HEK293 (cell line): ENCODE results near the gene CPXM1.

ENCODE experiments used
- CTCF ChIA-PET: fragments of 350-600 bp; formaldehyde crosslinking; extraction: SDS; loops from one replicate; lab custom pipeline; 2021; ENCODE audit warnings: antibody characterized with exemption; lab: Yijun Ruan, JAX
- POLR2A ChIA-PET: fragments of 300-600 bp; formaldehyde crosslinking; extraction: SDS; loops from one replicate; lab custom pipeline; 2020; ENCODE audit warnings: antibody characterized with exemption, inconsistent platforms; lab: Yijun Ruan, JAX
- H3K27ac ChIP-seq: fragments of 200-500 bp; sonication (Bioruptor generic); 2 replicates; pipeline ENCODE4 v1.5.1; 2014; ENCODE audit warnings: low read depth, low read length, control low read depth, inconsistent platforms; ENCODE audit errors: extremely low read depth
- H3K36me3 ChIP-seq, 2 experiments: fragments of 200-500 bp in 1 of 2; sonication (Bioruptor generic) in 1 of 2; 1 replicate in 1 of 2; 2 replicates in 1 of 2; pipeline ENCODE4 v1.5.1; 2014 to 2017; ENCODE audit warnings: inconsistent platforms in 2 of 2, low read length in 2 of 2; ENCODE audit not compliant: control insufficient read depth in 2 of 2, insufficient read depth in 1 of 2
- H3K4me1 ChIP-seq: fragments of 200-500 bp; sonication (Bioruptor generic); 2 replicates; pipeline ENCODE4 v1.5.1; 2014; ENCODE audit warnings: mild to moderate bottlenecking, low read length, inconsistent platforms; ENCODE audit not compliant: control insufficient read depth, insufficient read depth
- H3K4me3 ChIP-seq: 2 replicates; pipeline ENCODE4 v1.5.1; 2011; ENCODE audit warnings: low read depth, mild to moderate bottlenecking, control low read depth, low read length, moderate library complexity
- H3K9me3 ChIP-seq: fragments of 200-500 bp; sonication (Bioruptor generic); 2 replicates; pipeline ENCODE4 v1.5.1; 2014; ENCODE audit warnings: low read depth, low read length, inconsistent platforms; ENCODE audit not compliant: control insufficient read depth, insufficient read depth
- ATF2 ChIP-seq: fragments of 450-650 bp; formaldehyde crosslinking; IDR thresholded peaks from 2 replicates; pipeline ENCODE4 v1.5.1; 2016; ENCODE audit warnings: missing biosample characterization, missing genetic modification characterization, low read depth
- BCL11A ChIP-seq: fragments of 450-650 bp; formaldehyde crosslinking; IDR thresholded peaks from 2 replicates; pipeline ENCODE4 v1.5.1; 2016; ENCODE audit warnings: low read depth, missing biosample characterization, missing genetic modification characterization
- KLF1 ChIP-seq: fragments of 450-650 bp; formaldehyde crosslinking; IDR thresholded peaks from 2 replicates; pipeline ENCODE4 v1.5.1; 2016; ENCODE audit warnings: missing biosample characterization, missing genetic modification characterization
- KLF8 ChIP-seq: fragments of 450-650 bp; formaldehyde crosslinking; IDR thresholded peaks from 2 replicates; pipeline ENCODE4 v1.5.1; 2016; ENCODE audit warnings: missing biosample characterization, missing genetic modification characterization
- PRDM4 ChIP-seq: fragments of 450-650 bp; formaldehyde crosslinking; IDR thresholded peaks from 2 replicates; pipeline ENCODE4 v1.5.1; 2017; ENCODE audit warnings: missing biosample characterization, missing genetic modification characterization
- ZBTB48 ChIP-seq: fragments of 450-650 bp; formaldehyde crosslinking; IDR thresholded peaks from 2 replicates; pipeline ENCODE4 v1.5.1; 2016; ENCODE audit warnings: missing biosample characterization, missing genetic modification characterization
- ZBTB6 ChIP-seq: fragments of 450-650 bp; formaldehyde crosslinking; IDR thresholded peaks from 2 replicates; pipeline ENCODE4 v1.5.1; 2017; ENCODE audit warnings: missing biosample characterization, missing genetic modification characterization
- ZNF10 ChIP-seq: fragments of 450-650 bp; formaldehyde crosslinking; IDR thresholded peaks from 2 replicates; pipeline ENCODE4 v1.5.1; 2017; ENCODE audit warnings: missing biosample characterization, missing genetic modification characterization
- ZNF114 ChIP-seq: fragments of 450-650 bp; formaldehyde crosslinking; IDR thresholded peaks from 2 replicates; pipeline ENCODE4 v1.5.0; 2017; ENCODE audit warnings: missing biosample characterization, missing genetic modification characterization
- ZNF18 ChIP-seq: fragments of 450-650 bp; formaldehyde crosslinking; IDR thresholded peaks from 2 replicates; pipeline ENCODE4 v1.5.1; 2016; ENCODE audit warnings: missing biosample characterization, missing genetic modification characterization
- ZNF26 ChIP-seq: fragments of 450-650 bp; formaldehyde crosslinking; IDR thresholded peaks from 2 replicates; pipeline ENCODE4 v1.5.1; 2016; ENCODE audit warnings: missing biosample characterization, missing genetic modification characterization
- ZNF280C ChIP-seq: fragments of 450-650 bp; formaldehyde crosslinking; IDR thresholded peaks from 2 replicates; pipeline ENCODE4 v1.5.1; 2016; ENCODE audit warnings: missing biosample characterization, missing genetic modification characterization
- ZNF341 ChIP-seq: fragments of 450-650 bp; formaldehyde crosslinking; IDR thresholded peaks from 2 replicates; pipeline ENCODE4; 2016; ENCODE audit warnings: low read depth, missing biosample characterization, missing genetic modification characterization
- ZNF398 ChIP-seq: fragments of 450-650 bp; formaldehyde crosslinking; IDR thresholded peaks from 2 replicates; pipeline ENCODE4 v1.5.1; 2017; ENCODE audit warnings: missing biosample characterization, missing genetic modification characterization
- ZNF544 ChIP-seq: fragments of 450-650 bp; formaldehyde crosslinking; IDR thresholded peaks from 2 replicates; pipeline ENCODE4 v1.5.0; 2017; ENCODE audit warnings: missing biosample characterization, missing genetic modification characterization
- ZNF585B ChIP-seq: fragments of 450-650 bp; formaldehyde crosslinking; IDR thresholded peaks from 2 replicates; pipeline ENCODE4 v1.5.1; 2016; ENCODE audit warnings: missing biosample characterization, missing genetic modification characterization
- ZNF610 ChIP-seq: fragments of 450-650 bp; formaldehyde crosslinking; IDR thresholded peaks from 2 replicates; pipeline ENCODE4 v1.5.1; 2016; ENCODE audit warnings: missing biosample characterization, missing genetic modification characterization, borderline replicate concordance
- ZNF701 ChIP-seq: fragments of 450-650 bp; formaldehyde crosslinking; IDR thresholded peaks from 2 replicates; pipeline ENCODE4 v1.5.1; 2016; ENCODE audit warnings: missing biosample characterization, missing genetic modification characterization
- ZNF768 ChIP-seq: fragments of 450-650 bp; formaldehyde crosslinking; IDR thresholded peaks from 2 replicates; pipeline ENCODE4 v1.5.1; 2018; ENCODE audit warnings: missing biosample characterization, mild to moderate bottlenecking, missing genetic modification characterization

Gene CPXM1

GRCh38 chr20:2834401-2835110 lies 34.1 kb upstream of the CPXM1 start:
- no peak overlapping the region for H3K4me3 ChIP-seq
- H3K36me3 ChIP-seq = peaks cover 9 to 53% of the 10 kb centered on the region in 2 experiments; a peak in 2 of 3 replicates
- ChIA-PET CTCF (interaction anchor here (0.6 to 2.4 kb wide), 4 partner anchors 16 to 180 kb away, joined by 3 to 10 read pairs (median 4); no protein-coding TSS in a partner anchor), POLR2A (interaction anchor here (0.5 kb wide), 1 partner anchor 100 kb away, joined by 3 read pairs; no protein-coding TSS in a partner anchor)
- TF ChIP-seq ZBTB6 (tag by site-specific recombination) (no peak), ZNF610 (tag by site-specific recombination) (no peak), BCL11A (tag by site-specific recombination) (no peak), ZNF10 (tag by site-specific recombination) (no peak), KLF1 (tag by site-specific recombination) (no peak), ZNF768 (tag by site-specific recombination) (no peak), ZNF341 (tag by site-specific recombination) (no peak), ZNF280C (tag by site-specific recombination) (no peak), ZBTB48 (tag by site-specific recombination) (no peak), PRDM4 (tag by site-specific recombination) (no peak), ZNF398 (tag by site-specific recombination) (no peak), KLF8 (no peak), ZNF544 (tag by site-specific recombination) (no peak), ATF2 (tag by site-specific recombination) (no peak), ZNF114 (tag by site-specific recombination) (no peak), ZNF26 (tag by site-specific recombination) (no peak), ZNF701 (tag by site-specific recombination) (no peak), ZNF585B (tag by site-specific recombination) (no peak), ZNF18 (tag by site-specific recombination) (no peak)
- no peak overlapping the region for H3K27ac ChIP-seq
- H3K4me1 ChIP-seq = no peaks in the 10 kb centered on the region
- H3K9me3 ChIP-seq = no peaks in the 10 kb centered on the region
